GM21576 (cell line): Measurements from ENCODE around the gene DDIT4.
A peak's percentile ranks its signal among the peaks of the same experiment; 100 is the strongest.
"Not testable (repeated sequence)": the region's sequence is repeated elsewhere in the genome, so short reads cannot be mapped to it uniquely, and the experiment has no call there.

Experiments
- ATAC-seq: cut with Tn5 transposase; IDR thresholded peaks from one replicate; pipeline ENCODE4 v1.9.1; 2021; ENCODE audit warnings: mild to moderate bottlenecking, moderate library complexity; ENCODE audit not compliant: unreplicated experiment

Gene DDIT4, protein sequence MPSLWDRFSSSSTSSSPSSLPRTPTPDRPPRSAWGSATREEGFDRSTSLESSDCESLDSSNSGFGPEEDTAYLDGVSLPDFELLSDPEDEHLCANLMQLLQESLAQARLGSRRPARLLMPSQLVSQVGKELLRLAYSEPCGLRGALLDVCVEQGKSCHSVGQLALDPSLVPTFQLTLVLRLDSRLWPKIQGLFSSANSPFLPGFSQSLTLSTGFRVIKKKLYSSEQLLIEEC

DNA sequence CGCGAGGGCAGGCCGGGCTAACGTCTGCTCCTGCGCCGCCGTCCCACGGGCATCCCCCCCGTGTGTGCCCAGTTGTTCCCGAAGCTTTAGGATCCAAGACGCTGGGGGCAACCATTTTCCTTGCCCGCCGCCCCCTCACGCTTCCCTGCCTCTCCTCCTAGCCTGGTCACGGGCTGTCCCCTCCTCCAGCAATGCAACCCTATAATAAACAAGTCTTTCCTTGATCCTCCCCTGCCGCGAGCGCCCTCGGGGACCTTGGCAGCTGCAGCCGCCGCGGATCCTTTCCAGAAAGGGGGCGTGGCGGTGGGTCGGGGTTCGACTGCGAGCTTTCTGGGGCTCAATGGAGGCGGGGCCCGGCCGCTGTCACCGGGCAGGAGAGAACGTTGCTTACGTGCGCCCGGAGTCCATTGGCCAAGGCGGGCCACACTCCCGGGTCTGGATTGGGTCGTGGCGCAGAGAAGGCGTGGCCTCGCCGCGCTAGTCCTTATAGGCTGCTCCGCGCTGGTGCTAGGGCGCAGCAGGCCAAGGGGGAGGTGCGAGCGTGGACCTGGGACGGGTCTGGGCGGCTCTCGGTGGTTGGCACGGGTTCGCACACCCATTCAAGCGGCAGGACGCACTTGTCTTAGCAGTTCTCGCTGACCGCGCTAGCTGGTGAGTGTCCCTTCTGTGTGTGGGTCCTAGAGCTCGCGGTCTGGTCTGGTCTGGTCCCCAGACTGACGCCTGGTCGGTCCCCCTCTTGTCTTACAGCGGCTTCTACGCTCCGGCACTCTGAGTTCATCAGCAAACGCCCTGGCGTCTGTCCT lies at the start of gene DDIT4:
DDIT4 (plus strand) TSS at position 515 of the 803 bp plus-strand sequence. CDS start 293 bp downstream, outside the sequence.
- peak; percentile 71 for ATAC-seq

DNA sequence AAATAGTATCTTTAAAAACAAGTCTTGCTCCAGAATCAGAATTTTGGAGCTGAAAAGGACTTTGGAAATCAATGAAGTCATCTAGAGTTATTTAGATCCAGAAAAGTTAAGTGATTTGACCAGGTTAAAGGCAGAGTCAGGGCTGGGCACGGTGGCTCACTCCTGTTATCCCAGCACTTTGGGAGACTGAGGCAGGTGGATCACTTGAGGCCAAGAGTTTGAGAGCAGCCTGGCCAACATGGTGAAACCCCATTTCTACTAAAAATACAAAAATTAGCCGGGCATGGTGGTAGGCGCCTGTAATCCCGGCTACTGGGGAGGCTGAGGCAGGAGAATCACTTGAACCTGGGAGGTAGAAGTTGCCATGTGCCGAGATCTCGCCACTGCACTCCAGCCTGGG lies 49.5 kb upstream of the DDIT4 start:
- ATAC-seq = not testable (repeated sequence)

DNA sequence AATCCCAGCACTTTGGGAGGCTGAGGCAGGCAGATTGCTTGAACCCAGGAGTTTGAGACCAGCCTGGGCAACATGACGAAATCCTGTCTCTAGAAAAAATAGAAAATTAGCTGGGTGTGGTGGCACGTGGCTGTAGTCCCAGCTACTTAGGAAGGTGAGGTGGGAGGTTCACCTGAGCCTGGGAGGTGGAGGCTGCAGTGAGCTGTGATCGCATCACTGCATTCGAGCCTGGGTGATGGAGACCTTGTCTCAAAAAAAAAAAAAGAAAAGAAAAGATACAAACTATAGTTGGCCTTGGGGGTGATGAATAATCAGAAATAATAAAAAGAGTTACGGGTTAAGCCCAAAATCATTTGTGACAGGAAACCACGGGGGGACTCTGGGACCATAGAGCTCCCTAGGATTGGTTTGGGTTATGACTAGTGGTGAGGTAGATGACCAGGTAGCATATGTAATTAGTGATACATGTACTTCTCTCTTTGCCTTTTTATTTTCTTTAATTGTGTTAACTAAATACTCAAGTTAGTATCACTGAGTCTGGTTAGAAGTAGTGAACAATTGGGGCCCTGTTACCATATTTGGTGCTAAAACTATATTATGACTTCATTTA lies 47.2 kb upstream of the DDIT4 start:
- no peak for ATAC-seq

DNA sequence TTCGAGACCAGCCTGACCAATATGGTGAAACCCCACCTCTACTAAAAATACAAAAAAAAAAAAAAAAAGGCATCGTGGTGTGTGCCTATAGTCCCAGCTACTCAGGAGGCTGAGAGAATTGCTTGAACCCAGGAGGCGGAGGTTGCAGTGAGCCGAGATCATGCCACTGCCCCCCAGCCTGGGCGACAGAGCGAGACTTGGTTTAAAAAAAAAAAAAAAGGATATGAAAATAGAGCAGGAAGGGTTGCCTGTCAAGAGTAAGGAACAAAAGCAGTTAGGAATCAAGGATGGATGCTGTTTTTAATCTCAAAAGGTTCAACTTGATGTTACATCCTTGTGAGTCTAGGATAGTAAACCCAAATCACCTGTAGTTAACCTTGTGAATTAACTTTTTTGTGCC lies 45.9 kb upstream of the DDIT4 start:
- no peak for ATAC-seq

DNA sequence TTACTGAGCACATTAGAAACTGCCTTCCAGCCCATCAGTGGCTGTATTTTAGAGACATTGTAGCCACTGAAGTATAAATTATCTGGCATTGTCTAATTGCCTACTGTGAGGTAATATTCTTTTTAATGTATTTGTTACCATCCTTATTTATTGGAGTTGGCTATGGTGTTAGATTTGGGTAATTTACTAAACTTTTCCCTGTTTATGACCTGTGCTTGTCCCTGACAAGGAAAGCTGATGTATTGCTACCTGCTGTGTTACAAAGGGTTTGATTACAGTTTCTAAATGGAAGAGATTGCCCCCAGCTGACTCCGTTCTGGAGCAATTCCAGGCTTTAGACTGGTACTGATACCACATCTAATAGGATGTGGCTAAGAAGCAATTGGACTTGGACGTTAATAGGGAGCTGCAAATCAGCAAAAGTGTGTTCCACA lies 45.4 kb upstream of the DDIT4 start:
- no peak for ATAC-seq

DNA sequence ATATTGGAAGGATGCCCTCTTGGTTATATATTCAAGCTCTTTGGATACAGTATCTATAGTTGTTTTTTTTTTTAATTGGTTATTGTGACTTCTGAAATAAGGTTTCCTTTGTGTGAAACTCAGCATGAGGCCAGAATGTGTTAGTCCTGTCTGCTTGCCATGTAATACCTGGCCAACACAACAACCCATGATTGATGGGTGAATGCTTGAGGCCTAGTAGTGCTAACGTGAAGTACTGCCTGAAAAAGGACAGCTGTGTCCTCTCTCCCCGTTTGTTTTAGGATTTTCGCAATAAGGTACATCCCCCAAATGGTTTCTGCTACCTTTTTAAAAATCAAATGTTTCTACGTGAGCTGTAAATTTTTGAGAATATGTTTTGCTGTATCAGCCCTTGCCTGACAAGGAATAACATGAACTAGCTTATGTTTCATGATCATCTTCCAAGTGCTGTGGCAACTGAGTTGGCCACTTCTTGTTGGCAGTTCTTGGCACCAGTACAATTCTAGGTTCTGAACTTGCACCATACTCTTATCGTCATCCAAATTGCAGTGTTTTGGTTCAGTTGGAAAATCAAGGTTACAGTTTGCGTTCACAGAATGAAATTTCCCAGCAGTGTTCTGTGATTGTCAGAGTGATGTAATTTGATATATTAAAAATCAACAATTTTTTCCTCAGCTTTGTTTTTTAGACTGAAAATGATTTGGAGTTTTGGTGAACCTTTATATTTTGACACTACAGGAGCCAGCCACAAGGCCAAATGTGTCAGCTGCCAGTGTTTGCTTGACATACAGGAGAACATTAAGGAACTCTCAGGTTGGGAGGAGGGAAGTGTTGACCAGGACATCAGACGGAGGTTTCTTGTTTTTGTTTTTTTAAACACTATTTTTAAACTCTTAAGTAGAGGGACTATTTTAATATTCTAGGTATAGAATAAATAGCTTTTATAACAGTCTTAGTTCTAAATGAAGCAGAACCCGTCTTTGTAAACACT lies 44.2 kb upstream of the DDIT4 start:
- ATAC-seq = no peak

DNA sequence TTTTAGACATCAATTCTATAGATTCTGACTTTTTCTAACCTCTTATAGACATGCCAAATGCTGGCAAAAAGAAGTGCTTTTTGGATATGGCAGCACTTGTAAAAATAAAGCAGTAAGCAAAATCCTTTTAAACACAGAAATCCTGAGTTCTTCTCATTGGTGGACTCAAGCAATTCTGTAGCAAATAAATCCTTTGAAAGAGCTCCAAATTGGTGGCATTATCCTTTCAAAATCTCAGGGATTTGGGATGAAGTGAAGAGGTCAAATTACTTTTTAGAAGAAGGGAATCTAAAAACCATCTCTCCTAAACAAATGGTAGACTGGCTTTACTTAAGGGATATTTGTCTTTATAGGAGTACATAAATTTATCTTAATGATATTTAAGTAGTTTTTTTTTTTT lies 40.1 kb upstream of the DDIT4 start:
- no peak for ATAC-seq

DNA sequence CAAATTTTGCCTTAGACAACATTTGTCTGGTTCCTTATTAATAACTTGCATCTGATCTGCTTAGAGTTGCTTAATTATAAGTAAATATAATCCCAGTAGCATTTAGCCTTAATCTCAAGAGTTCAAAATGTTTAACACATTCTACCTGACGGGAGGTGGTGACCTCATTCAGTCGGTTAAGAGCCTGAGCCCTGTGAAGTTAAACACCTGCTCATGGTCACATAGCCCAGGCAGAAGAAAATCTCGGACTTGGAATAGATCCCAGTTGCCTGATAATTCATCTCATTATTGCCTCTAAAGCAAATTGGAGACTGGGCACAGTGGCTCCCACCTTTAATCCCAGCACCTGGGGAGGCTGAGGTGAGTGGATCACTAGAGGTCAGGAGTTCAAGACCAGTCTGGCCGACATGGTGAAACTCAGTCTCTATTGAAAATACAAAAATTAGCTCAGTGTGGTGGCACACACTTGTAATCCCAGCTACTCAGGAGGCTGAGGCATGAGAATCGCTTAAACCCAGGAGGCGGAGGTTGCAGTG lies 39.1 kb upstream of the DDIT4 start:
- ATAC-seq = no peak

DNA sequence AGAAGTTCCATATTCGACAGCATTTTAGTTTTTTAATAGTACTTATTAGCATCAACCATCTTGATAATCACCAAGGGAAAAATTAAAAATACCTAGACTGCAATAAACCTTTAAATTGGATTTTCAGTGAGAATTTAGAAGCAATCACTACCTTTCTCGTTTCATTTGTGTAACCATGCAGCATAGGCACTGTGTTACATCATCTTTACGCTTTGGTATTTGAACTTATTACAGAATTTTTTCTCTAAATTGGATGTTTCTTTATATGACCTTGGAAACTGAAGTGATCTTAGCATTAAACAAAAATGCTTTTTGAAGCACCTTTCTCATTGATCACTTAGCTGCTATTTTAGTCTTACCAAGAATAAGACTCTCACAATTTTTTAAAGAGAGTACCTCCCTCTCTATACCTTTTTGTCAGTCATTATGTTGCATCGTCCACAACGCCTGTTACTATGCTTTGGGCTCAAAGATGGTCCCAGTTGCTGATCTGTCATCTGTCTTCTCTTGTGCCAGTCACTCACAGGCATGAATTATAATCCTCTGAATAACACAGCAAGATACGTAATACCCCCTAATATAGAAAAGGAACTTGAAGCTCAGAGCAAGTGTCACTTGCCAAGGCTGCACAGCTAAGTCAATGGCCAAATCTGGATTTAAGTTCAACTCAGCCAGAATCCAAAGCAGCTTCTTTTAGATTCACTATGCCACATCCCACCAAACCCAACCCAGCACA lies 38.0 kb upstream of the DDIT4 start:
- no peak for ATAC-seq

DNA sequence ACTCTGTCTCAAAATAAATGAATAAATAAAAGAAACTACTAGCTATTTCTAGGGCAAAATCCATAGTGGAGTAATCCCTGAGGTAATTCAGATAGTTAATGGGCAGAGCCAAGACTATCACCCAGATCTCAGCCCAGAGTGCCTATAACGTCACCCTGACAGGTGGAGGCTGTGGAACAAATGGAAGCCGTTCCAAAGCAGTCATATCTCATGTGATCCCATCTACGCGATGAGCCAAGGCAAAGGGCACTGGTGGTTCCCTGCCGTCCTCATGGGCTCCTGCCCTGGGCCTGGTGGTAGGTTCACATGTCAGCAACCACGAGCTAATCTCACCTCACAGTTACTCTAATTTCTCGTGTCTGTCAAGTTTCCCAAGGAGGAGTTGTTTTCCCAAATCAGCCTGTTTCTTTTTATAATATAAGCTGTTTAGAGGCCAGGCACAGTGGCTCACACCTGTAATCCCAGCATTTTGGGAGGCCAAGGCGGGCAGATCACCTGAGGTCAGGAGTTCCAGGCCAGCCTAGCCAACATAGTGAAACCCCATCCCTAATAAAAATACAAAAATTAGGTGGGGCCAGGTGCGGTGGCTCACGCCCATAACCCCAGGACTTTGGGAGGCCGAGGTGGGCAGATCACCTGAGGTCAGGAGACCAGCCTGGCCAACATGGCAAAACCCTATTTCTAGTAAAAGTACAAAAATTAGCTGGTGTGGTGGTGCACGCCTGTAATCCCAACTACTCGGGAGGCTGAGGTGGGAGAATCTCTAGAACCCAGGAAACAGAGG lies 35.1 kb upstream of the DDIT4 start:
- ATAC-seq = no peak

DNA sequence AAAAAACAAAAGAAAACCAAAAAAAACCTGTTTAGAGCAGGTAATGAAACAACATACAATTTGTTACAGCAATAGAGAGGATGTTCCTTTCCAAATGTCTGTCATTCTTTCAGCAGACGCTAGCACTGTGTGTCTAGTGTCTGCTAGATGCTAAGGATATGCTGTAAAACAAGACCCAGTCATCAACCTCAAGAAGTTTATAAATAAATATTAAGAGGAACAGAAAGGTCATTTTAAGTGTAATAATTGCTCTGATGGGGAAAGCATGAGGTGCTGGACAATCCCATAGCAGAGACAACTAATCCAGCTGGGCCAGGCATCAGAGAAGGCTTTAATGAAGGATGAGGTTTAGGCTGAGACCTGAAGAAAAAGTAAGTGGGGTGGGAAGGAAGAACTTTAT lies 34.3 kb upstream of the DDIT4 start:
- ATAC-seq = no peak

DNA sequence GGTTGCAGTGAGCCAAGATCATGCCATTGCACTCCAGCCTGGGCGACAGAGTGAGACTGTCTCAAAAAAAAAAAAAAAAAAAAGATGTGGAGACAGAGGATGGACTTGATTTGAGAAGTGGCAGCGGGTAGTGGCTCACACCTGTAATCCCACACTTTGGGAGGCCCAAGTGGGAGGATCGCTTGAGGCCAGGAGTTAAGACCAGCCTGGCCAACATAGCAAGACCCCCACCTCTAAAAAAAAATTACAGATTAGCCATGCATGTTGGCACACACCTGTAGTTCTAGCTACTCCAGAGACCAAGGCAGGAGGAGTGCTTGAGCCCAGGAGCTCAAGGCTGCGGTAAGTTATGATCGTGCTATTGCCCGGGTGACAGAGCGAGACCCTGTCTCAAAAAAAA lies 33.4 kb upstream of the DDIT4 start:
- ATAC-seq = no peak

DNA sequence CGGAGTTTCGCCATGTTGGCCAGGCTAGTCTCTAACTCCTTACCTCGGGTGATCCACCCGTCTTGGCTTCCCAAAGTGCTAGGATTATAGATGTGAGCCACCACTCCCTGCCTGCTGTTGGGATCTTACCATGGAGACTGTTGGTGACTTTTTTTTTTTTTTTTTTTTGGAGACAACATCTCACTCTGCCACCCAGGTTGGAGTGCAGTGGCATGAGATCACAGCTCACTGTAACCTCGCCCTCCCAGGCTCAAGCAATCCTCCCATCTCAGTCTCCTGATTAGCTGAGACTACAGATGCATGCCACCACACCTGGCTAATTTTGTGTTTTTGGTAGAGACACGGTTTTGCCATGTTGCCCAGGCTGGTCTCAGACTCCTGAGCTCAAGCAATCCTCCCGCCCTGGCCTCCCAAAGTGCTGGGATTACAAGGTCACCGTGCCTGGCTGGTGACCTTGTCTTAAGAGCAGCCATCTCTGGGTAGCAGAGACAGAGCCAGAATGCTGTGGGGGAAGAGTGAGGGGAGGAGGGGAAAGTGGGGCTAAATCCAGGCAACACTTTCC lies 32.0 kb upstream of the DDIT4 start:
- ATAC-seq = no peak

DNA sequence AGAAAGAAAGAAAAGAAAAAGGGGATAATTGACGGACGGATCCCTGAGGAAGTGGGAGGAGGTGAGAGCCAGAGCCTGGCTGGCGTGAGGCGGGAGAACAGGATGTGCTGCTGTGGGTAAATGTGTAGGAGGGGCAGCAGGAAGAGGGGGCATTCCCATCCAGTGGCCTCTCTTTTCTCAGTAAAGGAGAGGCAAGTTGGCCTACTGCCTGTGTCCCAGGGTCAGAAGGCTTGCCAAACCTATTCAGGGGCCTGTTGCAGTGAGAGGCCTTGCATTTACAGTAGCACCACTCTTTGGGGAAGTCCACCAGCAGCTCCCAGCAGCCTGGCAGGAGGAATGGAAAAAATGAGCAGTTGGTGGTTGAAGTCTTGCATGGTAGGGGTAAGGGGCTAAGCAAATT lies 31.0 kb upstream of the DDIT4 start:
- ATAC-seq = no peak

DNA sequence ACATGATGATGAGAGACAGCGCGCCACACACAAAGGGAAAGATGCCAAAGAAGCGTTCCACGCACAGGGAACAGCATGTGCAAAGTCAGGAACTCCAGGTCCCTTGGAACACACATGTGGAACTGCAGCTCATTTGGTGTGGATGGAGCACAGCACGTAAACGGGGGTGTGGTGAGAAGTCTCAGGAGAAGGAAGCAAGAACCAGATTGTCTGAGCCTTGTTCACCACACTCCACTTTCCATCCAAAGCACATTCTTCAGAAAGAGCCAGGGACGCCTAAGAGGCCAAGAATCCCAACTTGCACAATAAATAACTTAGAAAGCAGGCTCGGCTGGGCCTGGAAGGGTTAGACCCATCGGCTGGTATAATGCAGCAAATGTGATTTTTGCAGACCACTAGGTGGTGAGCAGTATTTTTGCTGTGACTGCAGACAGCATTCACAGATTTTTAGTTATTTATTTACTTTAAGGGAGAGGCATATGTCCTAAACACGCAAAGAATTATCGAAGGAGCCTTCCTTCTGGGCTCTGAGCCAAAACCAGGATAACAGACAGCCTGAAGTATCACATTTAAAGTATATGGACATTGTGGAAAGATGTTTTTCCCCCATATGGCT lies 29.8 kb upstream of the DDIT4 start:
- no peak for ATAC-seq

DNA sequence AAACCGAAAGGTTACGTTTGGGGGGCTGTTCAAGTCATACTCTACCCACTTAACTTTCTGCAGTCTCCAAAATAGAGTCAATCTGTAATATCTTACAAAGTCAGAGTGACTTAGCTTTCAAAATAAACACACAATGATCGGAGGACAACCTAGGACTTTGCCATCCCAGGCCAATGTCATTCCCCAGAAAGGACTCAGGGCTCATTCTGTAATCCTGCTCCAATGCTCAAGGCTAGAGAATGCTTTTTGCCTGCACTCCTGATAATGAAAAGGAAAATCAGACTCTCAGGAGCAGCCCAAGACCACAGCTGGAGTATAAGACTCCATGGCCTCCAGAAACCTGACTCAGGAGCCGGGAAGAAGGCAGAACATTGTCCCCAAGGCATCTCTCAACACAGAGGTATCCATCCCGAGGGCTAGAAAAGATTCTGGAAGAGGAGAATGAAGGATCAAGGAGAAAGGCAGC lies 29.1 kb upstream of the DDIT4 start:
- ATAC-seq = no peak

DNA sequence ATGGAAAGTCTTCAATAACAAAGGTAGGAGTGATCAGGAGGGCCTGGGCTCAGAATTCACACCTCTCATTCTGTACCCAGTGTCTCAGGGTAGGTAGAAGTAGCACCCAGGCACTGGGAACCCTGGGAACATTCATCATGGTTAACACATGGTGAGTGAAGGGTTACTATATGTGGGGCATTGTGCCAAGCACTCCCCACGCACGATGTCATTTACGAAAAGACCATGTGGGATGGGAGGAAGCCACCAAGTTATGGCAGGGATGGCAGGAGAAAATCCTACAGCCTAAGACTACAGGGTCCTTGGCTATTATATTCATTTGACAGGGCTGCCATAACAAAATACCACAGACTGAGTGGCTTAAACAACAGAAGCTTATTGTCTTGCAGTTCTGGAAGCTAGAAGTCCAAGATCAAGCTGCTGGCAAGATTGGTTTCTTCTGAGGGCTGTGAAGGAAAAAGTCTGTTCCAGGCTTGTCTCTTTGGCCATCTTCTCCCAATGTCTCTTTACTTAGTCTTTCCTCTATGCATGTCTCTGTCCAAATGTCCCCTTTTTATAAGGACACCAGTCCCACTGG lies 27.7 kb upstream of the DDIT4 start:
- ATAC-seq = no peak
